VCaP (cell line): ENCODE data around the gene EZR.
A peak's percentile ranks its signal among the peaks of the same experiment; 100 is the strongest.

Experiments used
- H3K27ac ChIP-seq: fragments of 450-650 bp; 2 replicates; pipeline ENCODE4 v1.5.1; 2017
- CTCF ChIP-seq: fragments of 450-650 bp; conservative IDR thresholded peaks from 2 replicates; pipeline ENCODE4 v1.5.1; 2017; ENCODE audit warnings: mild to moderate bottlenecking, moderate library complexity

EZR gene

GRCh38 chr6:158819213-158819976 lies at the start of gene EZR:
Gene EZR (minus strand): TSS chr6:158819368. CDS start chr6:158818093, 1,275 bp downstream.
- peak within 1 kb of the TSS; percentile 91 for H3K27ac ChIP-seq
- no peak for TF ChIP-seq CTCF

- H3K27ac ChIP-seq, result no peak overlapping the region
- TF ChIP-seq CTCF, result no peak
Observed at GRCh38 chr6:158868122-158868480, 48.9 kb upstream of the EZR start.

GRCh38 chr6:158867381-158868121 lies 48.4 kb upstream of the EZR start:
- H3K27ac ChIP-seq, result no peak overlapping the region
- TF ChIP-seq CTCF, result no peak

- H3K27ac ChIP-seq, result no peak overlapping the region
- TF ChIP-seq CTCF, result no peak
Observed at GRCh38 chr6:158865769-158866168, 46.6 kb upstream of the EZR start.

- no peak overlapping the region for H3K27ac ChIP-seq
Observed at GRCh38 chr6:158863646-158864045, 44.5 kb upstream of the EZR start.

GRCh38 chr6:158861686-158862381 lies 42.7 kb upstream of the EZR start:
- H3K27ac ChIP-seq, result no peak overlapping the region
- no peak for TF ChIP-seq CTCF

More at GRCh38 chr6:158863646-158864045, 44.5 kb upstream of the EZR start:
- no peak for TF ChIP-seq CTCF

- no peak for TF ChIP-seq CTCF
- no peak overlapping the region for H3K27ac ChIP-seq
Observed at GRCh38 chr6:158860279-158860865, 41.2 kb upstream of the EZR start.
